HepG2 (cell line): ENCODE measurements around the gene CCDC57. TPM values are rescaled to one million over a fixed set of nuclear protein-coding genes. Genes with fewer than 3 reads are reported as not detected.

ENCODE experiments used
- AHR ChIP-seq: IDR thresholded peaks from 2 replicates; pipeline ENCODE4 v1.6.1; 2018; ENCODE audit warnings: missing genetic modification reagents, missing compliant biosample characterization
- CBX2 ChIP-seq, 2 experiments: fragments of 200-600 bp in 1 of 2; sonication (generic); formaldehyde crosslinking in 1 of 2; IDR thresholded peaks; 2 replicates each; pipeline versions ENCODE4 v1.7.0 to v1.8.1; 2018 to 2022; ENCODE audit warnings: low read depth in 2 of 2, low read length in 1 of 2, mild to moderate bottlenecking in 1 of 2, missing genetic modification reagents in 1 of 2
- CENPT ChIP-seq: sonication (generic); formaldehyde crosslinking; IDR thresholded peaks from 2 replicates; pipeline ENCODE4 v1.8.0; 2022; ENCODE audit warnings: low read depth, mild to moderate bottlenecking, moderate library complexity, missing genetic modification reagents
- NFE2 ChIP-seq: sonication (generic); formaldehyde crosslinking; IDR thresholded peaks from 2 replicates; pipeline ENCODE4 v1.4.0; 2020; ENCODE audit warnings: missing genetic modification reagents
- NRL ChIP-seq: sonication (generic); formaldehyde crosslinking; IDR thresholded peaks from 2 replicates; pipeline ENCODE4 v1.5.0; 2020; ENCODE audit warnings: missing genetic modification reagents, mild to moderate bottlenecking, moderate library complexity, borderline replicate concordance
- PCBP1 ChIP-seq: fragments of 200-400 bp; formaldehyde crosslinking; IDR thresholded peaks from 2 replicates; pipeline ENCODE4 v1.6.1; 2017; ENCODE audit warnings: mild to moderate bottlenecking, low read depth, low read length, borderline replicate concordance
- PHF20 ChIP-seq: sonication (generic); formaldehyde crosslinking; IDR thresholded peaks from 2 replicates; pipeline ENCODE4 v1.5.0; 2020; ENCODE audit warnings: mild to moderate bottlenecking, missing genetic modification reagents
- SOX5 ChIP-seq: IDR thresholded peaks from 2 replicates; pipeline ENCODE4 v1.6.1; 2016; ENCODE audit warnings: borderline replicate concordance
- ZFY ChIP-seq: sonication (generic); formaldehyde crosslinking; IDR thresholded peaks from 2 replicates; pipeline ENCODE4 v1.4.0; 2020; ENCODE audit warnings: missing genetic modification reagents
- ZNF557 ChIP-seq: sonication (generic); formaldehyde crosslinking; IDR thresholded peaks from 2 replicates; pipeline ENCODE4 v1.4.0; 2020; ENCODE audit warnings: missing genetic modification reagents
- ZNF564 ChIP-seq: sonication (generic); formaldehyde crosslinking; IDR thresholded peaks from 2 replicates; pipeline ENCODE4 v1.8.1; 2023; ENCODE audit warnings: mild to moderate bottlenecking, missing genetic modification reagents
- ZNF567 ChIP-seq: sonication (generic); formaldehyde crosslinking; IDR thresholded peaks from 2 replicates; pipeline ENCODE4 v1.8.1; 2023; ENCODE audit warnings: mild to moderate bottlenecking, missing genetic modification reagents, borderline replicate concordance
- ZNF740 ChIP-seq: sonication (generic); formaldehyde crosslinking; IDR thresholded peaks from 2 replicates; pipeline ENCODE4 v1.4.0; 2020; ENCODE audit warnings: missing genetic modification reagents
- ZNF777 ChIP-seq: sonication (generic); formaldehyde crosslinking; IDR thresholded peaks from 2 replicates; pipeline ENCODE4 v1.4.0; 2020; ENCODE audit warnings: missing genetic modification reagents
- polyA plus RNA-seq, 8 experiments: library from polyadenylated mRNA; depleted of rRNA in 3 of 8; stranded (reverse) in 7 of 8; unstranded in 1 of 8; fragments of >200 nt; fragmentation: Illumina TruSeq in 4 of 8; extraction: Trizol in 4 of 8; gene quantifications; 2 replicates each; pipeline versions ENCODE4 v1.2.1 to v1.2.3, GENCODE V29; 2011 to 2016; ENCODE audit warnings: low read depth in 4 of 8, missing spikeins in 1 of 8, mixed read lengths in 1 of 8; ENCODE audit not compliant: insufficient read depth in 1 of 8
- total RNA-seq, 5 experiments: library from RNA; depleted of rRNA; stranded (reverse); fragments of >200 nt; fragmentation: Illumina TruSeq; extraction: Trizol; gene quantifications; 2 replicates each; pipeline ENCODE4 v1.2.3, GENCODE V29; 2016; ENCODE audit warnings: low read depth in 1 of 5
- TF ChIP-seq, protein P1 (sequence below), 2 experiments: sonication (generic) in 1 of 2; formaldehyde crosslinking in 1 of 2; IDR thresholded peaks; 2 replicates each; pipeline versions ENCODE4 v1.4.0 to v1.6.1; 2018 to 2020; ENCODE audit warnings: missing genetic modification reagents in 2 of 2, borderline replicate concordance in 1 of 2, low read depth in 1 of 2, mild to moderate bottlenecking in 1 of 2, missing biosample characterization in 1 of 2
- TF ChIP-seq, protein P2 (sequence below), 2 experiments: fragments of 450-650 bp in 1 of 2; sonication (generic) in 1 of 2; formaldehyde crosslinking; IDR thresholded peaks; 2 replicates each; pipeline versions ENCODE4 v1.5.0 to v1.8.0; 2020 to 2022; ENCODE audit warnings: mild to moderate bottlenecking in 1 of 2, missing genetic modification reagents in 1 of 2
- TF ChIP-seq, protein P3 (sequence below): sonication (generic); formaldehyde crosslinking; IDR thresholded peaks from 2 replicates; pipeline ENCODE4 v1.8.0; 2022; ENCODE audit warnings: mild to moderate bottlenecking, missing genetic modification reagents, moderate library complexity
- TF ChIP-seq, protein P4 (sequence below): IDR thresholded peaks from 2 replicates; pipeline ENCODE4 v1.6.1; 2016; ENCODE audit warnings: low read depth, control low read depth
- TF ChIP-seq, protein P5 (sequence below): sonication (generic); formaldehyde crosslinking; IDR thresholded peaks from 2 replicates; pipeline ENCODE4 v1.9.0; 2022; ENCODE audit warnings: low read depth, missing genetic modification reagents

CCDC57 gene
- total and polyA plus RNA-seq, 2 of the 13 experiments (the other 11 are each of a cell fraction or from before 2014, with no cell fraction given), result 59.3 to 59.9 TPM

DNA sequence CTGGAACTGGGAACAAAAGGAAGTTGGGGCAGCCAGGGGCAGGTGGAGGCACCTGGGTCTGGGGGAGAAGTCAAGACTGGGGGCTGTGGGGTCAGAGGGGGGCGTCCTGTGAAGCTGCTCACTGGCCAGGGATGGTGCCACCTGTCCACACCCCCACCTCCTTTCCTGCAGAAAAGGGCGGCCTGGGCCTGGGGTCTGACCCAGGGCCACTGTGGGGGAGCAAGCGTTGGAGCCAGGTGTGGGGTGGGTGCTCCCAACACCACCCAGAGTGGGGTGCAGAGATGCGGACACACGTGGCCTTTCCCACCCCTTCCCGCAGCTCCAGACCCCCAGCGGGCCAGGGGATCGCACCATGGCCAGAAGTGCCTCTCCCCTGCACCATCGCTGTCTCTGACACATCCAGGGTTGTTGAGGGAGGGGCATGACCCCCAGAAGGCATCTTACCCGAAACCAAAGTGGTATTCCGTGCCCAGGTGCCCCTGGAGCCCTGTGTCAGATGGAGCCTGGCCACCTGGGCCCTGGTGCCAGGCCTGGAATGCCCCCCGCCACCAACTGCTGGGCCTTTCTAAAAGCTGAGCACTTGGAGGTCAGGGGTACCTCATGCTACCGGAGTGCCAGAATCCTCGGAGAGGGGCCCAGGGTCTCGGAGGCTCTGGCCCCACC is 13.6 kb upstream of the CCDC57 start (continued):
- TF ChIP-seq CENPT (CRISPR knock-in tag) (no peak), NFE2 (no peak), CBX2 (IDR thresholded peaks at IDR 0.05; ENCODE audit: low read depth, low read length) (no peak), CBX2 (CRISPR knock-in tag; IDR thresholded peaks at IDR 0.05; ENCODE audit: low read depth) (no peak), SOX5 (no peak), AHR (CRISPR knock-in tag) (0 out of 2 replicates have a peak, but pooled peaks have one; percentile 28), ZNF567 (no peak), ZNF777 (no peak), PHF20 (CRISPR knock-in tag) (no peak), ZFY (peak; percentile 7; the same call in 1 of the 2 replicates), ZNF740 (CRISPR knock-in tag) (no peak), ZNF564 (CRISPR knock-in tag) (0 out of 2 replicates have a peak, but pooled peaks have one; percentile 1), NRL (CRISPR knock-in tag) (0 out of 2 replicates have a peak, but pooled peaks have one; percentile 11), PCBP1 (0 out of 2 replicates have a peak, but pooled peaks have one; percentile 50), ZNF557 (no peak)
- TF ChIP-seq, protein P1, sequence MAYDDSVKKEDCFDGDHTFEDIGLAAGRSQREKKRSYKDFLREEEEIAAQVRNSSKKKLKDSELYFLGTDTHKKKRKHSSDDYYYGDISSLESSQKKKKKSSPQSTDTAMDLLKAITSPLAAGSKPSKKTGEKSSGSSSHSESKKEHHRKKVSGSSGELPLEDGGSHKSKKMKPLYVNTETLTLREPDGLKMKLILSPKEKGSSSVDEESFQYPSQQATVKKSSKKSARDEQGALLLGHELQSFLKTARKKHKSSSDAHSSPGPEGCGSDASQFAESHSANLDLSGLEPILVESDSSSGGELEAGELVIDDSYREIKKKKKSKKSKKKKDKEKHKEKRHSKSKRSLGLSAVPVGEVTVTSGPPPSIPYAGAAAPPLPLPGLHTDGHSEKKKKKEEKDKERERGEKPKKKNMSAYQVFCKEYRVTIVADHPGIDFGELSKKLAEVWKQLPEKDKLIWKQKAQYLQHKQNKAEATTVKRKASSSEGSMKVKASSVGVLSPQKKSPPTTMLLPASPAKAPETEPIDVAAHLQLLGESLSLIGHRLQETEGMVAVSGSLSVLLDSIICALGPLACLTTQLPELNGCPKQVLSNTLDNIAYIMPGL (CRISPR knock-in tag; IDR thresholded peaks at IDR 0.05; ENCODE audit: borderline replicate concordance in 1 of 2, low read depth in 1 of 2), result 0 out of 4 replicates have a peak, but pooled peaks of 1 of the 2 experiments have one; percentile 13
- TF ChIP-seq, protein P2, sequence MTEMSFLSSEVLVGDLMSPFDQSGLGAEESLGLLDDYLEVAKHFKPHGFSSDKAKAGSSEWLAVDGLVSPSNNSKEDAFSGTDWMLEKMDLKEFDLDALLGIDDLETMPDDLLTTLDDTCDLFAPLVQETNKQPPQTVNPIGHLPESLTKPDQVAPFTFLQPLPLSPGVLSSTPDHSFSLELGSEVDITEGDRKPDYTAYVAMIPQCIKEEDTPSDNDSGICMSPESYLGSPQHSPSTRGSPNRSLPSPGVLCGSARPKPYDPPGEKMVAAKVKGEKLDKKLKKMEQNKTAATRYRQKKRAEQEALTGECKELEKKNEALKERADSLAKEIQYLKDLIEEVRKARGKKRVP (CRISPR knock-in tag; IDR thresholded peaks at IDR 0.05), result no peak
- TF ChIP-seq, protein P3, sequence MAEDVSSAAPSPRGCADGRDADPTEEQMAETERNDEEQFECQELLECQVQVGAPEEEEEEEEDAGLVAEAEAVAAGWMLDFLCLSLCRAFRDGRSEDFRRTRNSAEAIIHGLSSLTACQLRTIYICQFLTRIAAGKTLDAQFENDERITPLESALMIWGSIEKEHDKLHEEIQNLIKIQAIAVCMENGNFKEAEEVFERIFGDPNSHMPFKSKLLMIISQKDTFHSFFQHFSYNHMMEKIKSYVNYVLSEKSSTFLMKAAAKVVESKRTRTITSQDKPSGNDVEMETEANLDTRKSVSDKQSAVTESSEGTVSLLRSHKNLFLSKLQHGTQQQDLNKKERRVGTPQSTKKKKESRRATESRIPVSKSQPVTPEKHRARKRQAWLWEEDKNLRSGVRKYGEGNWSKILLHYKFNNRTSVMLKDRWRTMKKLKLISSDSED (CRISPR knock-in tag), result 0 out of 2 replicates have a peak, but pooled peaks have one; percentile 33
- TF ChIP-seq, protein P4, sequence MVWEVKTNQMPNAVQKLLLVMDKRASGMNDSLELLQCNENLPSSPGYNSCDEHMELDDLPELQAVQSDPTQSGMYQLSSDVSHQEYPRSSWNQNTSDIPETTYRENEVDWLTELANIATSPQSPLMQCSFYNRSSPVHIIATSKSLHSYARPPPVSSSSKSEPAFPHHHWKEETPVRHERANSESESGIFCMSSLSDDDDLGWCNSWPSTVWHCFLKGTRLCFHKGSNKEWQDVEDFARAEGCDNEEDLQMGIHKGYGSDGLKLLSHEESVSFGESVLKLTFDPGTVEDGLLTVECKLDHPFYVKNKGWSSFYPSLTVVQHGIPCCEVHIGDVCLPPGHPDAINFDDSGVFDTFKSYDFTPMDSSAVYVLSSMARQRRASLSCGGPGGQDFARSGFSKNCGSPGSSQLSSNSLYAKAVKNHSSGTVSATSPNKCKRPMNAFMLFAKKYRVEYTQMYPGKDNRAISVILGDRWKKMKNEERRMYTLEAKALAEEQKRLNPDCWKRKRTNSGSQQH (CRISPR knock-in tag), result no peak
- TF ChIP-seq, protein P5, sequence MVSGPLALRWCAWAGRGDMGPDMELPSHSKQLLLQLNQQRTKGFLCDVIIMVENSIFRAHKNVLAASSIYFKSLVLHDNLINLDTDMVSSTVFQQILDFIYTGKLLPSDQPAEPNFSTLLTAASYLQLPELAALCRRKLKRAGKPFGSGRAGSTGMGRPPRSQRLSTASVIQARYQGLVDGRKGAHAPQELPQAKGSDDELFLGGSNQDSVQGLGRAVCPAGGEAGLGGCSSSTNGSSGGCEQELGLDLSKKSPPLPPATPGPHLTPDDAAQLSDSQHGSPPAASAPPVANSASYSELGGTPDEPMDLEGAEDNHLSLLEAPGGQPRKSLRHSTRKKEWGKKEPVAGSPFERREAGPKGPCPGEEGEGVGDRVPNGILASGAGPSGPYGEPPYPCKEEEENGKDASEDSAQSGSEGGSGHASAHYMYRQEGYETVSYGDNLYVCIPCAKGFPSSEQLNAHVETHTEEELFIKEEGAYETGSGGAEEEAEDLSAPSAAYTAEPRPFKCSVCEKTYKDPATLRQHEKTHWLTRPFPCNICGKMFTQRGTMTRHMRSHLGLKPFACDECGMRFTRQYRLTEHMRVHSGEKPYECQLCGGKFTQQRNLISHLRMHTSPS (CRISPR knock-in tag), result 0 out of 2 replicates have a peak, but pooled peaks have one; percentile 19
